C4-2B (cell line): ENCODE measurements around the gene NFIA.
A peak's percentile ranks its signal among the peaks of the same experiment; 100 is the strongest.

Experiments used
- H3K27ac ChIP-seq: fragments of 450-650 bp; 2 replicates; pipeline ENCODE4 v1.5.1; 2017
- ZFX ChIP-seq: fragments of 450-650 bp; IDR thresholded peaks from 2 replicates; pipeline ENCODE4 v1.6.1; 2017
- TF ChIP-seq, protein P1 (sequence below): fragments of 450-650 bp; conservative IDR thresholded peaks from 2 replicates; pipeline ENCODE4 v1.5.1; 2017; ENCODE audit warnings: mild to moderate bottlenecking

NFIA gene

DNA sequence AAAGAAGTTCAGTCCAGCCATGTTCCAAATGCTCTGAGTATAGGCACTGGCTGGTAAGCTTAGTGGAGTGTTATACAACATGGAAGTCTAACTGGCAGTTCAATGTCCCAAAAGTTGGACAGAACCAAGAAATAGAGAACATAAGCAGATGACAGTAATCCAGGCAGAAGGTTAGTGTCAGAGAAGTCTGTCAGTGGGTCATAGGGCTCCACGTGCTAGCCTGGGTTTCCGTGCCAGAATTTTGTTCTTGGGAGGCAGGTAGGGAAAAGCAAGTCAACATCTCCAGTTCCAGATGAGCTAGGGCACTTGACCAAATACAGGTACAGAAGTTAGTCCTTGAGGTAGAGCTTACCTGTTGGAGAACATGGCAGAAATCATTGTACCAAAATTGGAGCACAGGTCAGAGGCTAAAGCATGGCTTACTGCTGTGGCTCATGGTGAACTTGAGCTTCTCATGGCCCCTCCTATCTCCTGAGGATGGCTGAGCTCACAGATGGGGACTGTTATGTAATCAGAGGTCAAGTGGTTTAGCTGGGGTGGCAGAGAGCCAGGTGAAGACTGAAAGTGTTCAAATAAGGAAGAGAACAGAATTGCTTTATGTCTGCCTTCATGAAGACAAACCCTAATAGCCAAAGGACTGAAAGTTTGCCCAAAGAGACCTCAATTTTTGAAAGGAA is 170.8 kb downstream of the NFIA start:
- no peak for TF ChIP-seq ZFX
- peak overlapping the region; percentile 34; the same call in 1 of the 2 replicates for H3K27ac ChIP-seq

DNA sequence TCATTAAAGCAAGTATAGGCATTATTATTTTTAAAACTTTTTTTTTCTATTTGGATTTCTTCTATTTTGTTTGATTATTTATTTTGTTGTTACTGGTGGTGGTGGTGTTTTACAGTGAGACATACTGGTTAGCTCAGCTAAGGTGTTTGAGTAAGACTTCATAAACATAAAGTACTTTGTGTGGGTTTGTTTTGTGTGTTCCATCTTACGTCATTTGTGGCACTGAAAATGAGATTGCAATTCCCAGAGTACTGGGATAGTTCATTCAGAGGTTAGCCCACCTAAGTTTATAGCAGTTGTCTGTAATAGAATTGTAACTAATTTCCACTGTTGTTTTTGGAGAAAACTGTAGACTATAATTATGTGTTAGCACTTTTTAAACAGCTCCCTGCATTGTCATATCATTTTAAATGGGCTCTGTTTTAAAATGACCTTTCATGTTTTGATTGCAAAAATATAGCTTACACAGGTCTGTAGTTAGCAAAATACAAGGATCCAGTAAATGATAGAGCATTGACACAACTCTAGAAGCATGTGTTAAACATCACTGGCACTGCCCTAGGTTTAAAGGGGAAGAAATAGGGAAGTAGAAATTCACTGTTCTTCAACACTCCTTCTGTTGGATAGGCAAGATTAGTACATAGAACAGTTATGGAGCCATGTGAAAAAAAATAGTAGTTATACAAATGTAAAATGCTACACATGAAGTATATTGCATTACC is 171.7 kb downstream of the NFIA start:
- TF ChIP-seq, protein P1, sequence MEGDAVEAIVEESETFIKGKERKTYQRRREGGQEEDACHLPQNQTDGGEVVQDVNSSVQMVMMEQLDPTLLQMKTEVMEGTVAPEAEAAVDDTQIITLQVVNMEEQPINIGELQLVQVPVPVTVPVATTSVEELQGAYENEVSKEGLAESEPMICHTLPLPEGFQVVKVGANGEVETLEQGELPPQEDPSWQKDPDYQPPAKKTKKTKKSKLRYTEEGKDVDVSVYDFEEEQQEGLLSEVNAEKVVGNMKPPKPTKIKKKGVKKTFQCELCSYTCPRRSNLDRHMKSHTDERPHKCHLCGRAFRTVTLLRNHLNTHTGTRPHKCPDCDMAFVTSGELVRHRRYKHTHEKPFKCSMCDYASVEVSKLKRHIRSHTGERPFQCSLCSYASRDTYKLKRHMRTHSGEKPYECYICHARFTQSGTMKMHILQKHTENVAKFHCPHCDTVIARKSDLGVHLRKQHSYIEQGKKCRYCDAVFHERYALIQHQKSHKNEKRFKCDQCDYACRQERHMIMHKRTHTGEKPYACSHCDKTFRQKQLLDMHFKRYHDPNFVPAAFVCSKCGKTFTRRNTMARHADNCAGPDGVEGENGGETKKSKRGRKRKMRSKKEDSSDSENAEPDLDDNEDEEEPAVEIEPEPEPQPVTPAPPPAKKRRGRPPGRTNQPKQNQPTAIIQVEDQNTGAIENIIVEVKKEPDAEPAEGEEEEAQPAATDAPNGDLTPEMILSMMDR = no peak
- TF ChIP-seq ZFX = no peak

DNA sequence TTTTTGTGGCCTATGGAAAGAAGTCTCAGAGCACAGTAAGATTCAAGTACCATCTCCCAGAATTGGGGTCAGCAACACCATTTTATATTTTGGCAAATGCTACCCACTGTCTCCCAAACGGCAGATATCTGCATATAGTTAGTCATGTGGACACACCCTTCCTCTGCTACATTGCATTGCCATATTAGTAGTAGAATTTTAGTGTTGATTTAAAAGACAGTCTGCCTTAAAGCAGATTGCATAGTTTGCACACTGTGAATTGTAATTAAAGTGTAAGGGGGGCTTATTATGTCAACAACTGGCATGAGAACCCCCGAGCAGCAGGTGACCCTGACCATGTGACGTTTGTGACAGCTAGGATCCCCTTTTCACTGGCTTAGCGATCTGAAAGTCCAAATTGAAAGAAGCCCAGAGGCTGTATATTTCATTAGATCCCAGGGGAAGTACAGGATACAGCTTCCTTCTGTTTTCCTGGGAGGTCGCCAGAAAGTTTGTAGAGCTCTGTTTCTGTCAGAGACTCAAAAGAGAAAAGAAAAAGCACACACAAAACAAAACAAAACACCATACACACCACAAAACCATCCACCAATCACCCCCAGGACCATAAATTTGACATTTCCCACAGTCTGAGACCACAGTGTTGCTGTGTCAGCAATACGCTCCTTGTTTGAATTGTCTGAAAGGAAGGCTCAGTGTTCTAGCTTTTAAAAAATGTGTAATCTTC is 172.4 kb downstream of the NFIA start:
- TF ChIP-seq, protein P1 = no peak
- TF ChIP-seq ZFX = no peak
- peak overlapping the region; percentile 23; the same call in 1 of the 2 replicates for H3K27ac ChIP-seq

More for the DNA sequence above, 171.7 kb downstream of the NFIA start:
- no peak overlapping the region for H3K27ac ChIP-seq

DNA sequence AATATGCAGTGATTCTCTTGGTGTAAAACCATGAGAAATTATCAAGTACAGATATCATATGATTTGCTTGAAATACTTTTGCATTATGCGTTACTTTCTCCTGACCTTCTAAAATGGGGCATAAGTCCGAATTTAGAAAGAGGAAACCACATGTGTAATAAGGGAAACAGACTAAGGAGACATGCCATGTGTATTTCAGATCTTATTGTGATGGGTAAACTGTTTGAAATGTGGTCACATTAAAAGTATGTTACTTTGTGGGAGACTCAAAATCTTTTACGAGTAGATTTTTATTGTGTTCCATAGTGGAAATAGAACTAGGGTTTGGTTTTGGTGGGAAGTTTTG is 173.0 kb downstream of the NFIA start:
- no peak overlapping the region for H3K27ac ChIP-seq
- no peak for TF ChIP-seq ZFX
- TF ChIP-seq, protein P1 = no peak

DNA sequence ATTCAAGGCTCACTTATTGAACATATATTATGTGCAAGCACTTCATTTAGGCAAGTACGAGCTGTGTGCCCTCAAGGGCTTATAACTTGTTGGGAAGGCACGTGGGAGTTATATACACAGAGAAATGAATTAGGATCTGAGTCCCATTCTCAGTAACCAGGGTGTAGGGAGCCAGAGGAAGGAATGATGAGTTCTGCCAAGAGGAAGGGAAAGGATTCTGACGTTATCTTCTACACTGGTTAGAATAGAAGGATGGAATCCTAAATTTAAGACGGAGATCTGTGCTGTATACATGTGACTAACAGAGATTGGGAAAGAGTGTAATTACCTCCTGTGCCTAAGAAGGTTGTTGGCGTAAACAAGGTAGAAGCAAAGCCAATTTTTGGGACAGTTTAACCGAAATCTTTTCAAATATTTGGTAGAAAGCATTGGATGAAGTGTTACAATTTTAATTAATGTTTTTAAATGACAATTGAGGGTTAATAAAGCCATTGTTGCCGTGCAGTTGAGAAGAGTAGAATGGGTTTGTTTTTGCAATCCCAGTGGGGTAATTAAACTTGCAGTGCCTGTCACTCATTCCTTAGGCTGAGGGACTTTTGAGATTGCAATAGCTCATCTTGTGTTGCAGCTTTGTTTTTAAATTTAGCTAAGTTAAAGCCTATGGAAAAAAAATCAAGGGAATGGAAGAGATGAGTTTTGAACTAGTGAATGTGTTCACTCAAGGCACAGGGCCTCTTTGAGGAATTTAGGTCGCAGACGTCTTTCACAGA is 177.2 kb downstream of the NFIA start:
- TF ChIP-seq, protein P1 = no peak
- TF ChIP-seq ZFX = no peak
- no peak overlapping the region for H3K27ac ChIP-seq

DNA sequence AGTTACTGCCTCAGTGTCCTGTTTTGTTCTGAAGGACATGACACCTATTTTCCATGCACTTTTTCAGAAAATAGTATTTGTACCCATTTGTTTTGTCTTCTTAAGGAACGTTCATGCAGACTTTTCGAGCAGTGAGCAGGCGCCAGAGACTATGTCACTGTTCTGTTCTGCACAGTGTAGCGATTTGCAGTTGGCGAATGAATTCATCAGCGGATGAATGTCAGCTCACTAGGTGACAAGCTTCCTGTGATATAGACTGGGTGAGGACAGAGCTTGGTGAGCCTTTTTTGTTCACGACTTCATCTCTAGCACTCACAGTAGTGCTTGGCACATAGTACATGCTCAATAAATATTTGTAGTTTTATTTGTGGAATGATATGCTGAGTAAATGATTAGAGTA is 177.8 kb downstream of the NFIA start:
- no peak overlapping the region for H3K27ac ChIP-seq
- TF ChIP-seq, protein P1 = no peak
- no peak for TF ChIP-seq ZFX

DNA sequence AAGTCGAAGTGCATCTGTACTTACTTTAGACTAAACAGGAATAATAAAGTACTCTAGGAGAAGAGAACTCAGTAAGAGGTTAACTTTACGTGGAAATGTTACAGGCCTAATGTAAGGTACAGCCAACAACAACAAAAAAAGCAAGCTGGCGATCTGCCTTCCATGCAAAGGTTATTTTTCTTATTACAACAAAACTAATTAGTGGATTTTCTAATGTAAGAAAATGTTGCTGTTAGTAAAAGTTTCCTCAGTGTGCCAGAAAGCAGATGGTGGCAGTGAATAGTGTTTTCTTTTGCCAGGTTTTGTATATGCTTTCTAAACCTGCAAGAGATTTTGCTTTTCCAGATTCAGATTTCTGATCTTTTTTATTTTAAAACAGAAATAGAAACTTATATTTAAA is 179.2 kb downstream of the NFIA start:
- no peak for TF ChIP-seq ZFX
- TF ChIP-seq, protein P1 = no peak
- H3K27ac ChIP-seq = no peak overlapping the region
